Gastrocnemius medialis (tissue), 4 donors: ENCODE measurements around the gene UGT1A5.

Source experiments
- POLR2A ChIP-seq, 2 donors: fragments of 450-650 bp; IDR thresholded peaks; one replicate each; pipeline ENCODE4 v1.6.1; 2017; ENCODE audit warnings: antibody characterized with exemption in 2 of 2, mild to moderate bottlenecking in 2 of 2, moderate library complexity in 2 of 2
- TF ChIP-seq, protein P1 (sequence below), 5 experiments: fragments of 450-650 bp in 3 of 5; fragments of 200-600 bp in 2 of 5; sonication (generic) in 2 of 5; IDR thresholded peaks in 4 of 5; conservative IDR thresholded peaks in 1 of 5; 1 replicate in 4 of 5; 2 replicates in 1 of 5; pipeline ENCODE4 v1.5.1; 2016 to 2019; ENCODE audit warnings: antibody characterized with exemption in 5 of 5, mild to moderate bottlenecking in 3 of 5, moderate library complexity in 3 of 5

DNA sequence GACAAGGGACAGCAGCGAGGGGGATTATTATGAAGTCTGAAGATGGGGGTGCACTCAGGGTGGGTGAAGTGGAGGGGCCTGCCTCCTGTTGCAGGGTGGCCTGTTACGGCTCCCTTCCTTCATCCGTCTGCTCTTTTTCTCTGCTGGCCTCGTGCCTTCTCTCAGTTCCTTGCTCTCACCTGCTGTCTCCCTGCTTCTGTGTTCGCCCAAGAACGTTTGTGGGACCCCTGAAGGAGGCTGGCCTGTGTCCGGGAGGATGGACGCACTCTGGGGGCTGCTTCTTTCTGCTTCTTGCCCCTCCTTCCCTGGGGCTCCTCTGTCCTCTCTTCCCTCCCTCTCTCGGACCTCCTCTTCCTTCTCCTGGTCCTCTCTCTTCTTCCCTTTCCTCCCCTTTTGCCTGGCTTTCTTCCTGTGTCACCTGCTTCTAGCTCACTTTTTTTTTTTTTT, 79.2 kb downstream of the UGT1A5 start:
- TF ChIP-seq, protein P1, sequence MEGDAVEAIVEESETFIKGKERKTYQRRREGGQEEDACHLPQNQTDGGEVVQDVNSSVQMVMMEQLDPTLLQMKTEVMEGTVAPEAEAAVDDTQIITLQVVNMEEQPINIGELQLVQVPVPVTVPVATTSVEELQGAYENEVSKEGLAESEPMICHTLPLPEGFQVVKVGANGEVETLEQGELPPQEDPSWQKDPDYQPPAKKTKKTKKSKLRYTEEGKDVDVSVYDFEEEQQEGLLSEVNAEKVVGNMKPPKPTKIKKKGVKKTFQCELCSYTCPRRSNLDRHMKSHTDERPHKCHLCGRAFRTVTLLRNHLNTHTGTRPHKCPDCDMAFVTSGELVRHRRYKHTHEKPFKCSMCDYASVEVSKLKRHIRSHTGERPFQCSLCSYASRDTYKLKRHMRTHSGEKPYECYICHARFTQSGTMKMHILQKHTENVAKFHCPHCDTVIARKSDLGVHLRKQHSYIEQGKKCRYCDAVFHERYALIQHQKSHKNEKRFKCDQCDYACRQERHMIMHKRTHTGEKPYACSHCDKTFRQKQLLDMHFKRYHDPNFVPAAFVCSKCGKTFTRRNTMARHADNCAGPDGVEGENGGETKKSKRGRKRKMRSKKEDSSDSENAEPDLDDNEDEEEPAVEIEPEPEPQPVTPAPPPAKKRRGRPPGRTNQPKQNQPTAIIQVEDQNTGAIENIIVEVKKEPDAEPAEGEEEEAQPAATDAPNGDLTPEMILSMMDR (IDR thresholded peaks at IDR 0.05 in 4 of 5, conservative IDR thresholded peaks at IDR 0.05 in 1 of 5), result no peak
- no peak for TF ChIP-seq POLR2A (IDR thresholded peaks at IDR 0.05)
